ENCODE results near the gene UBE2G1.

GRCh38 chr17:4357030-4357628 is 9.3 kb downstream of the UBE2G1 start:
- TF ChIP-seq RAD21 (IDR thresholded peaks at IDR 0.05; ENCODE audit: low read depth) (no peak), EP300 (IDR thresholded peaks at IDR 0.05; ENCODE audit: borderline replicate concordance) (no peak), MAX (IDR thresholded peaks at IDR 0.05) (no peak), TCF12 (IDR thresholded peaks at IDR 0.05; ENCODE audit: low read depth) (no peak), ZBTB7A (IDR thresholded peaks at IDR 0.05; ENCODE audit: low read depth) (no peak), CREB1 (IDR thresholded peaks at IDR 0.05; ENCODE audit: low read depth) (no peak), USF1 (IDR thresholded peaks at IDR 0.05) (no peak), TEAD4 (IDR thresholded peaks at IDR 0.05) (no peak), CEBPB (IDR thresholded peaks at IDR 0.05) (no peak), YY1 (IDR thresholded peaks at IDR 0.05; ENCODE audit: low read depth) (no peak), NFIC (IDR thresholded peaks at IDR 0.05) (no peak), EGR1 (IDR thresholded peaks at IDR 0.05) (no peak)
